ENCODE results near the gene ATP6V0C.

DNA sequence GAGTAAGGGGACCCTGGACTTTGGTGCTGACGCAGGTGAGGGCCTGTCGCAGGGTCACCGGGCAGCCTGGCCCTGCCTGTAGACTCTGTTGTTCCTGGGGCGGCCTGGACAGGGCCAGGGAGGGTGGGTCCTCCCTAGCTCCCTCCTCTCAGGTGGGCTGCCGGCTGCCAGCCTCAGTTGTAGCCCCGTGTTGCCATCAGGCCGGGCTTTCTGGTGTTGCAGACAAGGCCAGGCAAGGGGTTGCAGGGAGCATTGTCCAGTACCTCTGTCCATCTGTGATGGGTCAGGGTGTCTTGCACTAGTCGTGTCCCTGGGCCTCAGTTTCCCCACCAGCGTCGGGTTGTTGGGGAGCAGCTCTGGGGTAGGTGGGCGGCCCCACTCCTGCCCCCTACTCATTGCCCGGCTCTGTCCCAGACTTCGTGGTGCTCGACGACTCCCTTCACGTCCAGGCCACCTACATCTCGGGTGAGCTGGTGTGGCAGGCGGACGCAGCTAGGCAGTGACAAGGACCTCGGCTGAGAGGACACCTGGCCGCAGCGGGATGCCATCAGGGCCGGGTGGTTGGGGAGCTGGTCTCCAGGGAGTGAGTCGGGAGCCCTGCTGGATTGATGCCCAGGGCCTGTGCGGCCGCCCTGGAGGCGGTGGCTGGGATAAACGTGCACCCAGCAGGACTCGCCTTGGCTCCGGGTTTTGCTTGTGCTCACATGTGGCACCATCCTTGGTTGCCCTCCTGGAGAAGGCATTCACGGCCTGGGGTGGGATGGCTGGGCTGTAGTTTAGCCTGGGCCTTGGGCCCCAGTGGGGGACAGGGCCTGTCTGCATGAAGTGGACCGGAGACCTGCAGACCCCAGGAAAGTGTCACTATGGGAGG lies 15.5 kb downstream of the ATP6V0C start:
- TF ChIP-seq CTCF (IDR thresholded peaks at IDR 0.05; ENCODE audit: low read length) (no peak), EZH2 (IDR thresholded peaks at IDR 0.05; ENCODE audit: borderline replicate concordance, low read length) (no peak)

Data from OCI-LY1 (cell line).